ENCODE results near the gene MAF.
A peak's percentile ranks its signal among the peaks of the same experiment; 100 is the strongest.

MAF gene

GRCh38 chr16:79610771-79611170 lies 10.2 kb upstream of the MAF start:
- DNase-seq: no peak

GRCh38 chr16:79609861-79610260 lies 9.3 kb upstream of the MAF start:
- no peak for DNase-seq

GRCh38 chr16:79608976-79609375 lies 8.4 kb upstream of the MAF start:
- DNase-seq: no peak

GRCh38 chr16:79607587-79607986 lies 7.0 kb upstream of the MAF start:
- DNase-seq: no peak

- DNase-seq: no peak
Measured at GRCh38 chr16:79605999-79606398, 5.5 kb upstream of the MAF start.

- no peak for DNase-seq
Measured at GRCh38 chr16:79603055-79603454, 2.5 kb upstream of the MAF start.

GRCh38 chr16:79602628-79603014 lies 2.1 kb upstream of the MAF start:
- peak; percentile 63 for DNase-seq

- DNase-seq: peak; percentile 89
Measured at GRCh38 chr16:79601931-79602627, 1.5 kb upstream of the MAF start.

- DNase-seq: no peak
Measured at GRCh38 chr16:79601092-79601930, 774 bp upstream of the MAF start.

GRCh38 chr16:79599837-79600637 lies 500 bp downstream of the MAF start:
- DNase-seq: peak; percentile 64

- DNase-seq: no peak
Measured at GRCh38 chr16:79599256-79599836, 1.2 kb downstream of the MAF start.

- peak; percentile 73 for DNase-seq
Measured at GRCh38 chr16:79598348-79599181, 2.0 kb downstream of the MAF start.

- DNase-seq: no peak
Measured at GRCh38 chr16:79598063-79598347, 2.5 kb downstream of the MAF start.

GRCh38 chr16:79597277-79598062 lies 3.1 kb downstream of the MAF start:
- DNase-seq: no peak

GRCh38 chr16:79595931-79596450 lies 4.5 kb downstream of the MAF start:
- no peak for DNase-seq

GRCh38 chr16:79595231-79595641 lies 5.3 kb downstream of the MAF start:
- DNase-seq: peak; percentile 56

- no peak for DNase-seq
Measured at GRCh38 chr16:79593754-79594153, 6.8 kb downstream of the MAF start.

- no peak for DNase-seq
Measured at GRCh38 chr16:79593074-79593531, 7.4 kb downstream of the MAF start.

GRCh38 chr16:79592186-79592585 lies 8.4 kb downstream of the MAF start:
- no peak for DNase-seq

GRCh38 chr16:79589601-79590102 lies 10.9 kb downstream of the MAF start:
- no peak for DNase-seq

GRCh38 chr16:79587897-79588296 lies 12.6 kb downstream of the MAF start:
- DNase-seq: no peak
